GM15510 (cell line): Measurements from ENCODE around the gene STAB1.

Experiments
- POLR2A ChIP-seq: IDR thresholded peaks from 3 replicates; pipeline ENCODE4 v1.6.1; 2011; ENCODE audit warnings: borderline replicate concordance; ENCODE audit not compliant: insufficient read length; ENCODE audit errors: extremely low read depth

The STAB1 gene

GRCh38 chr3:52494886-52495495 is at the start of gene STAB1:
Gene STAB1 (plus strand): TSS chr3:52495338. CDS start chr3:52495414, 76 bp downstream.
- no peak for TF ChIP-seq POLR2A

GRCh38 chr3:52446042-52446441 is 49.1 kb upstream of the STAB1 start:
- TF ChIP-seq POLR2A = no peak

GRCh38 chr3:52446631-52447511 is 48.3 kb upstream of the STAB1 start:
- no peak for TF ChIP-seq POLR2A

- TF ChIP-seq POLR2A = no peak
Measured at GRCh38 chr3:52447512-52448355, 47.4 kb upstream of the STAB1 start.

GRCh38 chr3:52450489-52451236 is 44.5 kb upstream of the STAB1 start:
- no peak for TF ChIP-seq POLR2A

- TF ChIP-seq POLR2A = no peak
Measured at GRCh38 chr3:52451237-52452083, 43.7 kb upstream of the STAB1 start.

- TF ChIP-seq POLR2A = no peak
Measured at GRCh38 chr3:52452126-52452525, 43.0 kb upstream of the STAB1 start.

DNA sequence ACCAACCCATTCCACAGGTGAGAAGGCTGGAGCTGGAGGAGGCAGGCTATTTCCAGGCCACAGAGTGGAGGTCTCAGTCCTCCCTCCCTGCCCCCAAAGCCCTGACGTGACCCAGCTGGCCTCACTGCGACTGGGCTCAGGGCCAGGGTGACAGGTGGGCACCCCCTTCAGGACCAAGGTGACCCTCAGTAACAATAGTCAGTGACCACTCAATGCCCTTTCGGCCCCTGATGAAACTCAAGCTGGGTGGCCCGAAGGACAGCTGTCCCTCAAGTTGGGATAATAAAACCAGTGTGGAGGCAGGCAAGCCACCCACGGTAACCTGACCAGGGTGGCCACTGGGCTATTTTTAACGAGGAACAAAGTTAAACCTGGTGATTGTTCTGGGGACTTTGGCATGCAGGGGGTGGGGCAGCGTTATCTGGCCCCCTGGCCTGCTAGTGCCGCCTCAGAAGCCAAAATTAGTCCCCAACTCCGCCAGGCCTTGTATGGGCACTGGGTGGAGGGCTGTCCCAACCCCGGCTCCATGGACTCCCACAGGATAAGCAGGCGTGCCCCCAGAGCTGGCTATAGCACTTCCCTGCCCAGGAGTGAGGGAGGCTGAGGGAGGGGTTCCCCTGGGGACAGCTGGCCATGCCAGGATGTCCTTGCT is 42.4 kb upstream of the STAB1 start:
- no peak for TF ChIP-seq POLR2A

GRCh38 chr3:52453496-52454249 is 41.5 kb upstream of the STAB1 start, which contains the start of gene TNNC1:
Gene TNNC1 (minus strand): TSS chr3:52454041. CDS start chr3:52454015, 26 bp downstream.
- TF ChIP-seq POLR2A = no peak

GRCh38 chr3:52454250-52454937 is 40.7 kb upstream of the STAB1 start:
- no peak for TF ChIP-seq POLR2A

DNA sequence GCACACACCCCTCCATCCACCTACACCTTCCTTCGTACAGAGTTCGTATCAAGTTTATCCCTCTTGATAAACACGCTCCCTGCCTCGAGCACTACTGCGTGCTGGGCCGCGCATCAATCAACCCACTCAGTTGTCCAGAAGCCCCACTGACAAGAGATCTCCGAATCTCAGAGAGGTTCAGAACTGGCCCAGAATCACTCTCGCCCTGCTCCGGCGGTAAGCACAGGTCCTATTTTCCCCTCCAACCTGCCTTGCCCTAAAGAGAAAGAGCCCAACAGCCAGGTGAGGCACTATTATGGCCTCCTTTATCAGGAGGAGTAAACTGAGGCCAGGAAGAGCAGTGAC is 40.2 kb upstream of the STAB1 start:
- no peak for TF ChIP-seq POLR2A
